Measurements from ENCODE around the gene DTNA.

The DTNA gene

GRCh38 chr18:34800381-34800780 is 90.3 kb downstream of the DTNA start:
- TF ChIP-seq CTCF (IDR thresholded peaks at IDR 0.05; ENCODE audit: low read depth, low read length): no peak
- H3K4me3 ChIP-seq (ENCODE audit: low read depth, low read length): no peak overlapping the region
- no peaks in the 10 kb centered on the region for H3K36me3 ChIP-seq
- no peaks in the 10 kb centered on the region for H3K9me3 ChIP-seq (ENCODE audit: severe bottlenecking)
- no peak for DNase-seq
- no peak overlapping the region for H3K27ac ChIP-seq
- peaks cover 2% of the 10 kb centered on the region for H3K27me3 ChIP-seq (ENCODE audit: insufficient read depth, low read depth, severe bottlenecking)

DNA sequence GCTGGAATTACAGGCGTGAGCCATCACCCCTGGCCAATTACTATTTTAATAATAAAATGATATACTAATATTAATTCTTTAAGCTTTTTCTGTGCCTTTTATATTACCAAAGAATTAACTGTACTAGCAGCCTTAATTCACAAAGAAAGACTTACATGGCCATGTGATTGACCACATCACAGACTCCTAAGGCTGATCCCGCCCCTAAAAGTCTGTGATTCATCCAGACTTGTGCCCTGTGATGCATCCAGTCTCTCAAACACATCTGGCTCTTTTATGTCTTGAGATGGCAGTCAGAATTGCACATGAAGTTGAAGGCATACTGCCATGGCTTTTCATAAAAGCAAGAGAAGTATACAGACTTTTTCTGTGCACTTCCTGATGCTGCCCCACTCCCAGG is 91.7 kb downstream of the DTNA start:
- Histone ChIP-seq H3K9me3 (ENCODE audit: severe bottlenecking) (no peaks in the 10 kb centered on the region), H3K36me3 (no peaks in the 10 kb centered on the region), H3K4me3 (ENCODE audit: low read depth, low read length) (no peak overlapping the region), H3K27ac (no peak overlapping the region), H3K27me3 (ENCODE audit: insufficient read depth, low read depth, severe bottlenecking) (peaks cover 2% of the 10 kb centered on the region)
- TF ChIP-seq CTCF (IDR thresholded peaks at IDR 0.05; ENCODE audit: low read depth, low read length): no peak
- DNase-seq: no peak

DNA sequence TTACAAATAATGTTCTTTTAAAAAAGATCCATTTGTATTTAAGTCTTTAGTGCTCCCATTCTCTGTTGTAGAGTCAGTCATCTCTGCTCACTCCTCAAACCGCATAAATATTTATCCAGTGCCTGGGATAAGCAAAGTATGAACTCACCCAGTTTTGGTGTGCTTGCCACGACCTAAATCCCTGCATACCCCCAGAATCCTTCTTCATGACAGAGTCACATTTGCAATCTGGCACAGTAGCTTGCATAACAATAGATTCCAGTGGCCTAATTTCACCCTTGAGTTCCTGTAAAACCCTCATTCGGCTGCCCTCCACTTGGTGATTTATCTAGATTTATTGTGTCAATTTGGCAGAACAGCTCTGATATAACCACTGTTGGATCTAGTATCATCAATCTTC is 92.9 kb downstream of the DTNA start:
- Histone ChIP-seq H3K4me3 (ENCODE audit: low read depth, low read length) (no peak overlapping the region), H3K9me3 (ENCODE audit: severe bottlenecking) (no peaks in the 10 kb centered on the region), H3K27me3 (ENCODE audit: insufficient read depth, low read depth, severe bottlenecking) (peaks cover under 1% of the 10 kb centered on the region), H3K27ac (no peak overlapping the region), H3K36me3 (no peaks in the 10 kb centered on the region)
- TF ChIP-seq CTCF (IDR thresholded peaks at IDR 0.05; ENCODE audit: low read depth, low read length): no peak
- no peak for DNase-seq

DNA sequence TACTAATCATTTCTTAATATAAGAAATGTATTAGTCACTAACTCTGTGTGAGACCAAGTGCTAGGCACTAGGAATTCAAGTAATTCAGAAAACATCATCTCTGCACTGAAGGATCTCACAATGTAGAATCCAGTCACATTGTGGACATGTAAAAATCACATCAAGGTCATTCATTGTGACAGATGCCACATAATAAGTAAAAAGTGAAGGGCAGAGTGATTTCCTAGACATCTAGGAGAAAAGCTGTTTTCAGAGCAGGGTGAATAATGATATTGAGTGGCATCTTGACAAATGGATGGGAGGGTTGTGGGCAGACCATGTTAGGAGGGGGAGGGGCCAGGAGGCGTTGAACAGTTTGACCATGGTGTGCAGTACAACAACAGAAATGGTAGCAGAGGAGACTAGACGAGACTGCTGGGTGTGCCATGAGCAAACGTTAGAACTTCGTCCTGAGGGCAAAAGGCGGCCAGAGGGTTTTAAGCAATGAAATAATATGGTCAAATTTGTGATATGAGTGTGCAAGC is 93.8 kb downstream of the DTNA start:
- Histone ChIP-seq H3K36me3 (no peaks in the 10 kb centered on the region), H3K27me3 (ENCODE audit: insufficient read depth, low read depth, severe bottlenecking) (no peaks in the 10 kb centered on the region), H3K4me3 (ENCODE audit: low read depth, low read length) (no peak overlapping the region), H3K27ac (no peak overlapping the region), H3K9me3 (ENCODE audit: severe bottlenecking) (no peaks in the 10 kb centered on the region)
- no peak for TF ChIP-seq CTCF (IDR thresholded peaks at IDR 0.05; ENCODE audit: low read depth, low read length)
- DNase-seq: no peak

GRCh38 chr18:34805103-34805877 is 95.2 kb downstream of the DTNA start:
- Histone ChIP-seq H3K27me3 (ENCODE audit: insufficient read depth, low read depth, severe bottlenecking) (no peaks in the 10 kb centered on the region), H3K36me3 (no peaks in the 10 kb centered on the region), H3K4me3 (ENCODE audit: low read depth, low read length) (no peak overlapping the region), H3K9me3 (ENCODE audit: severe bottlenecking) (no peaks in the 10 kb centered on the region), H3K27ac (no peak overlapping the region)
- no peak for TF ChIP-seq CTCF (IDR thresholded peaks at IDR 0.05; ENCODE audit: low read depth, low read length)
- no peak for DNase-seq
